Fibroblast of lung (primary cell): ENCODE results near the gene R3HDM4. TPM values are rescaled to one million over a fixed set of nuclear protein-coding genes. Genes with fewer than 3 reads are reported as not detected.

Experiments used
- DNase-seq, 2 donors: peaks; one replicate each; pipeline versions ENCODE4 v3.0.0 to v3.0.0-alpha.2; 2010; ENCODE audit warnings: low read depth in 2 of 2
- H2AFZ ChIP-seq: 2 replicates; pipeline ENCODE4 v1.5.1; 2012; ENCODE audit warnings: low read length, control low read depth, inconsistent platforms
- H3K27ac ChIP-seq: 2 replicates; pipeline ENCODE4 v1.5.1; 2011; ENCODE audit warnings: low read length, control low read depth; ENCODE audit not compliant: insufficient read depth
- H3K27me3 ChIP-seq: 2 replicates; pipeline ENCODE4 v1.5.1; 2011; ENCODE audit warnings: mild to moderate bottlenecking, low read length; ENCODE audit not compliant: control insufficient read depth, insufficient read depth
- H3K36me3 ChIP-seq: 2 replicates; pipeline ENCODE4 v1.5.1; 2011; ENCODE audit warnings: low read length; ENCODE audit not compliant: control insufficient read depth, insufficient read depth
- H3K4me1 ChIP-seq: 2 replicates; pipeline ENCODE4 v1.5.1; 2011; ENCODE audit warnings: low read length; ENCODE audit not compliant: control insufficient read depth, insufficient read depth; ENCODE audit errors: extremely low read depth
- H3K4me2 ChIP-seq: 2 replicates; pipeline ENCODE4 v1.5.1; 2011; ENCODE audit warnings: low read length, control low read depth; ENCODE audit not compliant: insufficient read depth; ENCODE audit errors: extremely low read depth
- H3K4me3 ChIP-seq, 4 experiments: fragments of 200-600 bp in 1 of 4; sonication (generic) in 1 of 4; replicated peaks in 1 of 4; 2 replicates each; pipeline ENCODE4 v1.5.1; 2011 to 2016; ENCODE audit warnings: low read length in 4 of 4, low read depth in 3 of 4, mild to moderate bottlenecking in 3 of 4, control low read depth in 2 of 4, inconsistent platforms in 1 of 4, mixed read lengths in 1 of 4; ENCODE audit not compliant: insufficient read depth in 1 of 4; ENCODE audit errors: control extremely low read depth in 1 of 4
- H3K79me2 ChIP-seq: 2 replicates; pipeline ENCODE4 v1.5.1; 2012; ENCODE audit warnings: mild to moderate bottlenecking, low read length, inconsistent platforms; ENCODE audit not compliant: control insufficient read depth, insufficient read depth
- H3K9ac ChIP-seq: 2 replicates; pipeline ENCODE4 v1.5.1; 2011; ENCODE audit warnings: mild to moderate bottlenecking, low read length, control low read depth; ENCODE audit not compliant: insufficient read depth
- H3K9me3 ChIP-seq: 2 replicates; pipeline ENCODE4 v1.5.1; 2012; ENCODE audit warnings: low read depth, low read length; ENCODE audit not compliant: control insufficient read depth, insufficient read depth
- H4K20me1 ChIP-seq: 2 replicates; pipeline ENCODE4 v1.5.1; 2011; ENCODE audit warnings: low read length; ENCODE audit not compliant: control insufficient read depth, insufficient read depth; ENCODE audit errors: extremely low read depth
- CTCF ChIP-seq, 2 donors: IDR thresholded peaks in 1 of 2; conservative IDR thresholded peaks in 1 of 2; 1 replicate in 1 of 2; 2 replicates in 1 of 2; pipeline ENCODE4 v1.5.1; 2011 to 2012; ENCODE audit warnings: low read length in 2 of 2, control low read depth in 1 of 2, inconsistent platforms in 1 of 2, low read depth in 1 of 2, mild to moderate bottlenecking in 1 of 2
- EZH2 ChIP-seq: IDR thresholded peaks from 2 replicates; pipeline ENCODE4 v1.5.1; 2012; ENCODE audit warnings: low read length, control low read depth, mild to moderate bottlenecking; ENCODE audit errors: missing control alignments
- polyA plus RNA-seq, 2 donors: library from polyadenylated mRNA; depleted of rRNA in 1 of 2; stranded (reverse) in 1 of 2; unstranded in 1 of 2; fragments of >200 nt; gene quantifications; 2 replicates each; pipeline ENCODE4 v1.2.1, GENCODE V29; 2011 to 2012; ENCODE audit warnings: missing spikeins in 1 of 2
- total RNA-seq: library from RNA; depleted of rRNA; stranded (reverse); fragments of >200 nt; gene quantifications from 2 replicates; pipeline ENCODE4 v1.2.1, GENCODE V29; 2014

Gene R3HDM4
- total and polyA plus RNA-seq, 2 donors (not counting 1 experiment from before 2014, with no cell fraction given), result 13.2 to 25.5 TPM

- no peaks in the 10 kb centered on the region for H3K27me3 ChIP-seq
- H2AFZ ChIP-seq, result no peak overlapping the region
- no peaks in the 10 kb centered on the region for H3K4me1 ChIP-seq
- H3K9me3 ChIP-seq, result no peaks in the 10 kb centered on the region
- H3K36me3 ChIP-seq, result no peaks in the 10 kb centered on the region
- peak; percentile 37 to 56 for DNase-seq
- TF ChIP-seq CTCF (conservative IDR thresholded peaks at IDR 0.05 in 1 of 2, IDR thresholded peaks at IDR 0.05 in 1 of 2; ENCODE audit: low read depth in 1 of 2, low read length in 2 of 2) (no peak), EZH2 (no peak)
- no peak overlapping the region for H3K27ac ChIP-seq
- H3K4me3 ChIP-seq, result no peak overlapping the region
- no peak overlapping the region for H3K9ac ChIP-seq
- H3K79me2 ChIP-seq, result no peaks in the 10 kb centered on the region
- no peaks in the 10 kb centered on the region for H4K20me1 ChIP-seq
- no peak overlapping the region for H3K4me2 ChIP-seq
These were observed 50.3 kb downstream of the R3HDM4 start for GRCh38 chr19:862581-863314.

GRCh38 chr19:861756-862580, 51.1 kb downstream of the R3HDM4 start:
- Histone ChIP-seq H2AFZ (no peak overlapping the region), H3K9ac (no peak overlapping the region), H3K79me2 (no peaks in the 10 kb centered on the region), H3K4me1 (no peaks in the 10 kb centered on the region), H3K27ac (no peak overlapping the region), H3K9me3 (no peaks in the 10 kb centered on the region), H3K4me2 (no peak overlapping the region), H4K20me1 (no peaks in the 10 kb centered on the region), H3K4me3 (no peak overlapping the region), H3K27me3 (no peaks in the 10 kb centered on the region), H3K36me3 (no peaks in the 10 kb centered on the region)
- TF ChIP-seq CTCF (conservative IDR thresholded peaks at IDR 0.05 in 1 of 2, IDR thresholded peaks at IDR 0.05 in 1 of 2; ENCODE audit: low read depth in 1 of 2, low read length in 2 of 2) (no peak), EZH2 (no peak)
- peak in 1 of 2 donors; percentile 34 for DNase-seq

GRCh38 chr19:861141-861755, 51.8 kb downstream of the R3HDM4 start:
- DNase-seq, result no peak
- Histone ChIP-seq H3K79me2 (no peaks in the 10 kb centered on the region), H3K9me3 (no peaks in the 10 kb centered on the region), H3K4me2 (no peak overlapping the region), H4K20me1 (no peaks in the 10 kb centered on the region), H3K27me3 (no peaks in the 10 kb centered on the region), H2AFZ (no peak overlapping the region), H3K4me1 (no peaks in the 10 kb centered on the region), H3K27ac (no peak overlapping the region), H3K36me3 (no peaks in the 10 kb centered on the region), H3K4me3 (no peak overlapping the region), H3K9ac (no peak overlapping the region)
- TF ChIP-seq CTCF (conservative IDR thresholded peaks at IDR 0.05 in 1 of 2, IDR thresholded peaks at IDR 0.05 in 1 of 2; ENCODE audit: low read depth in 1 of 2, low read length in 2 of 2) (no peak), EZH2 (no peak)
